Endothelial cell of umbilical vein (primary cell): ENCODE data around the gene NEU4. TPM values are rescaled to one million over a fixed set of nuclear protein-coding genes. Genes with fewer than 3 reads are reported as not detected.

Source experiments
- BruUV-seq: library from RNA; stranded (reverse); fragments of 400-500 nt; replicated peaks from 2 replicates; lab custom pipeline; 2021; lab: Mats Ljungman, UMichigan
- CTCF ChIA-PET: fragments of 300-600, 350-600 bp; sonication (Branson Sonifier 250); formaldehyde crosslinking; loops from one replicate; lab custom pipeline; 2021; ENCODE audit warnings: antibody characterized with exemption, inconsistent platforms; lab: Charles Lee
- POLR2A ChIA-PET: fragments of 300-600, 350-600 bp; sonication (Branson Sonifier 250); formaldehyde crosslinking; loops from one replicate; lab custom pipeline; 2021; ENCODE audit warnings: antibody characterized with exemption, inconsistent platforms; lab: Charles Lee
- DNase-seq: peaks from one replicate; pipeline ENCODE4 v3.0.0-alpha.2; 2011; ENCODE audit warnings: low read depth, low spot score
- FAIRE-seq: peaks from 2 replicates; lab custom pipeline; 2011; peaks lifted over from hg19 to GRCh38; lab: Jason Lieb, UNC
- H2AFZ ChIP-seq: 2 replicates; pipeline ENCODE4 v1.6.0; 2012; ENCODE audit warnings: low read depth, low read length, control low read depth, inconsistent platforms
- H3K27ac ChIP-seq: 2 replicates; pipeline ENCODE4 v1.5.1; 2011; ENCODE audit warnings: low read depth, mild to moderate bottlenecking, control low read depth, low read length, moderate library complexity; ENCODE audit not compliant: insufficient read depth
- H3K27me3 ChIP-seq, 2 experiments: 2 replicates each; pipeline versions ENCODE4 v1.6.0 to v1.6.1; 2011; ENCODE audit warnings: low read length in 2 of 2, mixed read lengths in 1 of 2; ENCODE audit not compliant: control insufficient read depth in 2 of 2, insufficient read depth in 2 of 2
- H3K36me3 ChIP-seq, 2 experiments: 2 replicates in 1 of 2; 3 replicates in 1 of 2; pipeline ENCODE4 v1.5.1; 2011; ENCODE audit warnings: low read length in 2 of 2, mild to moderate bottlenecking in 1 of 2, moderate library complexity in 1 of 2; ENCODE audit not compliant: control insufficient read depth in 2 of 2, insufficient read depth in 2 of 2; ENCODE audit errors: extremely low read depth in 1 of 2
- H3K4me1 ChIP-seq: 3 replicates; pipeline ENCODE4 v1.5.1; 2011; ENCODE audit warnings: mild to moderate bottlenecking, low read length; ENCODE audit not compliant: control insufficient read depth, insufficient read depth; ENCODE audit errors: extremely low read depth
- H3K4me2 ChIP-seq: 2 replicates; pipeline ENCODE4 v1.6.1; 2011; ENCODE audit warnings: low read length, control low read depth, mixed read lengths; ENCODE audit not compliant: insufficient read depth
- H3K4me3 ChIP-seq, 3 experiments: fragments of 200-600 bp in 1 of 3; sonication (generic), shearing (Covaris generic) in 1 of 3; replicated peaks in 1 of 3; 2 replicates each; pipeline ENCODE4 v1.5.1; 2011 to 2016; ENCODE audit warnings: control low read depth in 3 of 3, low read length in 3 of 3, mild to moderate bottlenecking in 2 of 3, inconsistent platforms in 1 of 3, low read depth in 1 of 3, moderate library complexity in 1 of 3; ENCODE audit not compliant: insufficient read depth in 1 of 3
- H3K79me2 ChIP-seq: 2 replicates; pipeline ENCODE4 v1.6.0; 2012; ENCODE audit warnings: low read length, inconsistent platforms; ENCODE audit not compliant: control insufficient read depth, insufficient read depth
- H3K9ac ChIP-seq: replicated peaks from 2 replicates; pipeline ENCODE3; 2011; ENCODE audit warnings: low read length, control low read depth; ENCODE audit not compliant: insufficient read depth; ENCODE audit errors: extremely low read depth
- H3K9me1 ChIP-seq: replicated peaks from 3 replicates; pipeline ENCODE4 v1.6.0; 2011; ENCODE audit warnings: mild to moderate bottlenecking, low read length; ENCODE audit not compliant: control insufficient read depth, insufficient read depth; ENCODE audit errors: extremely low read depth
- H3K9me3 ChIP-seq: replicated peaks from 2 replicates; pipeline ENCODE4 v1.5.1; 2012; ENCODE audit warnings: low read length, inconsistent platforms; ENCODE audit not compliant: control insufficient read depth, insufficient read depth
- H4K20me1 ChIP-seq: replicated peaks from 2 replicates; pipeline ENCODE3; 2011; ENCODE audit warnings: mild to moderate bottlenecking, low read length; ENCODE audit not compliant: control insufficient read depth, insufficient read depth; ENCODE audit errors: extremely low read depth
- EZH2 ChIP-seq: IDR thresholded peaks from 2 replicates; pipeline ENCODE4 v1.6.1; 2012; ENCODE audit warnings: borderline replicate concordance, low read depth, mild to moderate bottlenecking, moderate library complexity, low read length, inconsistent platforms; ENCODE audit not compliant: severe bottlenecking
- JUN ChIP-seq: IDR thresholded peaks from 2 replicates; pipeline ENCODE4 v1.6.1; 2011; ENCODE audit warnings: borderline replicate concordance, low read depth; ENCODE audit not compliant: insufficient read length, insufficient read depth
- dilution Hi-C: fragments of 300-500 bp; cut with MboI; formaldehyde crosslinking; loops from one replicate; pipeline ENCODE4 v1.15.0; 2019; ENCODE audit warnings: low sequenced_read_pairs; ENCODE audit not compliant: extremely low pct_ligation_motif_present
- intact Hi-C: fragments of 100-400 bp; cut with micrococcal nuclease; formaldehyde crosslinking; loops from one replicate; pipeline ENCODE4 v1.10.0; 2022
- polyA plus RNA-seq, 4 experiments: library from polyadenylated mRNA; depleted of rRNA in 3 of 4; stranded (reverse) in 3 of 4; unstranded in 1 of 4; fragments of >200 nt; gene quantifications; 2 replicates each; pipeline versions ENCODE4 v1.2.1 to v1.2.3, GENCODE V29; 2011 to 2012; ENCODE audit warnings: missing spikeins in 1 of 4
- total RNA-seq: library from RNA; stranded (reverse); gene quantifications from 2 replicates; pipeline ENCODE4 v1.2.3, GENCODE V29; 2021

Gene NEU4
- total and polyA plus RNA-seq, 2 donors (not counting 3 experiments of a cell fraction or from before 2014, with no cell fraction given) = not detected

- no peak overlapping the region for H3K4me2 ChIP-seq
- dilution Hi-C loops (no loop called here), intact Hi-C loops (no loop called here)
- peak; percentile 33 for TF ChIP-seq EZH2
- TF ChIP-seq JUN = no peak
- no peaks in the 10 kb centered on the region for H3K4me1 ChIP-seq
- H3K27me3 ChIP-seq = peaks cover 0 to 6% of the 10 kb centered on the region in 2 experiments
- POLR2A ChIA-PET = no interaction called here
- H3K9ac ChIP-seq = no peak overlapping the region
- no peaks in the 10 kb centered on the region for H3K9me3 ChIP-seq
- H2AFZ ChIP-seq = no peak overlapping the region
- no peaks in the 10 kb centered on the region for H3K79me2 ChIP-seq
- H3K4me3 ChIP-seq = no peak overlapping the region
- no peaks in the 10 kb centered on the region for H3K9me1 ChIP-seq
- FAIRE-seq = no peak
- peak; percentile 17 for DNase-seq
- no peaks in the 10 kb centered on the region for H3K36me3 ChIP-seq
- H3K27ac ChIP-seq = no peak overlapping the region
- CTCF ChIA-PET = interaction anchor here (1.0 to 1.1 kb wide), 3 partner anchors 12 to 131 kb away, joined by 3 to 5 read pairs (median 3); partner anchors contain the start of gene D2HGDH
- H4K20me1 ChIP-seq = no peaks in the 10 kb centered on the region
- BruUV-seq = no TSS peak
Measured at GRCh38 chr2:241865957-241866789, 57.2 kb downstream of the NEU4 start.

Other genes with a start within 250 kb of the NEU4 start
- 47.4 and 49.0 TPM in 2 replicates for gene THAP4, start 172.0 kb upstream of the NEU4 start, total RNA-seq
- gene THAP4, start 172.0 kb upstream of the NEU4 start, polyA plus RNA-seq = 45.4 and 51.2 TPM in 2 replicates
- gene ATG4B, start 171.5 kb upstream of the NEU4 start, total RNA-seq = 83.6 and 85.6 TPM in 2 replicates
- 113 and 142 TPM in 2 replicates for gene ATG4B, start 171.5 kb upstream of the NEU4 start, polyA plus RNA-seq
- gene DTYMK, start 122.4 kb upstream of the NEU4 start, total RNA-seq = 91.9 and 104 TPM in 2 replicates
- 61.6 and 67.0 TPM in 2 replicates for gene DTYMK, start 122.4 kb upstream of the NEU4 start, polyA plus RNA-seq
- 24.5 and 30.5 TPM in 2 replicates for gene ING5, start 107.2 kb upstream of the NEU4 start, total RNA-seq
- gene ING5, start 107.2 kb upstream of the NEU4 start, polyA plus RNA-seq = 32.4 and 33.4 TPM in 2 replicates
- gene D2HGDH, start 74.6 kb upstream of the NEU4 start, total RNA-seq = 22.3 and 27.9 TPM in 2 replicates
- 22.3 and 34.5 TPM in 2 replicates for gene D2HGDH, start 74.6 kb upstream of the NEU4 start, polyA plus RNA-seq
- 0.23 TPM in 1 of 2 replicates, not detected in the other for gene GAL3ST2, start 32.4 kb upstream of the NEU4 start, total RNA-seq
- gene GAL3ST2, start 32.4 kb upstream of the NEU4 start, polyA plus RNA-seq = not detected in 2 replicates
- not detected in 2 replicates for gene PDCD1, start 49.7 kb downstream of the NEU4 start, total RNA-seq
- gene PDCD1, start 49.7 kb downstream of the NEU4 start, polyA plus RNA-seq = not detected in 2 replicates
- gene RTP5, start 60.5 kb downstream of the NEU4 start, total RNA-seq = not detected in 2 replicates
- gene RTP5, start 60.5 kb downstream of the NEU4 start, polyA plus RNA-seq = not detected in 2 replicates